GM18870 (cell line): Measurements from ENCODE around the gene NOL9.

Experiments
- ATAC-seq: cut with Tn5 transposase; IDR thresholded peaks from one replicate; pipeline ENCODE4 v1.9.1; 2021; ENCODE audit warnings: moderate library complexity; ENCODE audit not compliant: unreplicated experiment

The NOL9 gene

GRCh38 chr1:6491081-6491449, 63.2 kb downstream of the NOL9 start:
- ATAC-seq: no peak

DNA sequence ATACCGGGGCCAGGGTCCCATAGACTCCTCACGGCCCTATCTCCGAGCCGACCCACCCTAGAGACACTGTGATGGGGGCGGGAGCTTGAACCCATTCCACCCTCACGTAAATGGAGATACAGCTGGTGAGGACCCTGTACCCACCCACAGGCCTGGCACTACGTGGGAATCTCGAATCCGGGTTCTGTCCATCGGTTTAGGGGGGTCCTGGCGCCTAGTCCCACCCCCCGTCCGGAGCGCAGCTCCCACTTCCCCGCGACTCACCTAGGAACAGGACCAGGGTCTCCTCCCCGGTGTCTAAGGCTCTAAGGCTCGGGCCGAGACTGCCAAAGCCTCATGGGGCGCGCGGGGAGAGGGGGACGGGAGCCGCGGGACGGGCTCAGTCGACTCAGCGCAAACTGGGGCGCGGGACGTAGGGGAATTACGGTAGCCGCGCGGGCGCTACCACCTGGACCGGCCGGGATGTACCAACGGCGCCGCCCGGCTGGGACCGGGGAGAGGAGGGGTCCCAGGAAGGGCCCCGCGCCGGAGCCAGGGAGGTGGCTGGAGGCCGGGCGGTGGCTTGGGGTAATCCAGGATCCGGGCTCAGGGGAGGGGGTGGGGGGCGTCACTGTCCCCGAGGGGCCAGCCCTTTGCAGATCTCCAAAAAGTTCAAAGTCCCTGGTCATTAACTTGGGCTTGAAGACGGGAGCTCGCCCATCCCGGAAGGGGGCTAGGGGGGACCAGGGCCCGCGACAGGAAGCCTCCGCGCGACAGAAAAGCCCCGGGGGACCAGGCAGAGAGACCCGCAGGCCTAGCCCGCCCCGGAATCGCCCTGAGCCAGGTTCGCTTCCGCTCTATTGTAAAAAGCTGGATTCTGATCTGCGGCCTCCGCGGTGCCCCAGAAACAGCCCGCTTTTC, 63.9 kb downstream of the NOL9 start:
- ATAC-seq: no peak

GRCh38 chr1:6489799-6490180, 64.5 kb downstream of the NOL9 start:
- ATAC-seq: no peak

DNA sequence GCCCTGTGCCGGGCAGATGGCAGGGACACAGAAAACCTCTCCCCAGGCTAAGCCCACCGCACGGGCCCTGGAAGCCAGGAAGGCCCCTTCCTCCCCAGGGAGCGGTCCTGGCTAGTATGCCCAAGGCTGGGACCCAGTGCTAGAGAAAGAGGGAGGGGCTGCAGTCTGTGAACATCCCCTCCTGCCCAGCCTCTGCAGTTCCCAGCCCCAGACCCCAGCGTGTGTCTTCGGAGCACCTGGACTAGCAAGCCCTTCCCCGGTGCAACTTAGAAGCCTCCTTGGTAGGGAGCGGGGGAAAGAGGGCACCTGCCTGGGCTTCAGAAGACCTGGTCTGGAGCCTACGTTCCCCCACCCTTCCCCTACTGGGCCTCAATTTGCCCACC, 64.9 kb downstream of the NOL9 start:
- no peak for ATAC-seq

DNA sequence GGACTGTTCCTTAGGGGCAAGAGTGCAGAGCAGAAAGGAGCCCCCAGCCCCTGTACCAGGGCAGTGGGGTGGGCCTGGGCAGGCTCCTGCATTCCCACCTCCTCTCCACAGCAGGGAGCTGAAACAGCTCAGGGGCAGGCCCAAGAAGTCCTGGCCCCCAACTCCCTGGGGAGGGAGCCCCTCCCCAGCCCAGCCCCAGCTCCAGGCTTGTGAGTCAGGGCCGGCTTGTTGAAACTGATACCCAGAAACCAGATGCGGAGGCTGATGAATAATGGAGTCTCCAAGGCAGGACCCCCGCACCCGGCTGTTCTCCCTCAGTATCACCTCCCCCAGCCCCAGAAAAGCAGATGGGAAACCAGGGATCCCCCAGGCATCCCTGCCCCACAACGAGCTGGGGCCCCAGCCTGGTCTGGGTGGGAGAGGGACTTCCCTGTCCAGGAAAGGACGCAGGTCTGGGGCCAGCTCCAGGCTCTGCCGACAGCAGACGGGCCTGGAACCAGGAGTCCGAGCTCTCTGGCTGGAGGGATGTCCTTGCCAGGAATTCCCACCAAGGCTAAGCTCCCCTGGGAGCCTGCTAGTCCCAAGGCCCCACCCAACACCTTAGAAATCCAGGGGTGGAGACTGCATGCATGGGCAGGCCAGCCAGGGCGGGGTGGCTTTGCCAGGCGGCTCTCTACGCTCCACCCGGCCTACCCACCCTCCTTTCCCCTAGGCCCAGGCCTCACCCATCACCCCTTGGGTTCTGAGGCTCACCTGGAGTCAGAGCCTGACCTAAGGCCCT, 65.5 kb downstream of the NOL9 start:
- ATAC-seq: no peak

DNA sequence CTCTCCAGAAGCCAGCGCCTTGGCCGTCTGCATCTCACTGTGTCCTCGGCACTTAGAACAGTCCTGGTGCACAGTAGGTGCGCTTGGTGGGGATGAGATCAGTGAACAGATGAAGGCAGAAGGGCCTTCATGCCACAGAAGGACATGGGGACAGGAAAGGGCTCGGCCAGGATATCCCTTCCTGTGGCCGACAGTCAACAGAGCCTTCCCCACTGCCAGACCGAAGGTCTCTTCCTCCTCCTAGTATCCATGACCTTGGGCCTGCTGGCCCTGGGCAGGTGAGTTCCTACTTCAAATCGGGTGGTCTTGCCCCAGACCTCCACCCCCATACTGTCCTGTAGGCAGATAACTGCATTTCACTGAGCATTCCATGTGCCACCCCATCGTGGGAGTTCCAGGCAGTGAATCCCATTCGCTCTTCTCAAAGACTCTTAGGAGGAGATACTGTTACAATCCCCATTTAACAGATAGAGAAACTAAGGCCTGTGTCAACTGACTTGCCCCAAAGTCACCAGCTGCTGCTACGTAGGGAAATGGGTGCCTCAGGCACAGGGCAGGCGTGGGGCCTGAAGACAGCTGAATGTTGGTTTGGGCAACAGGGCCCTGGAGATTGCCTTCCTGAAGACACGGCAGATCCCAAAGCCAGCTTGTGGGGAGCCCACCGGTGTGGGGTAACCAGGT, 66.4 kb downstream of the NOL9 start:
- ATAC-seq: no peak

DNA sequence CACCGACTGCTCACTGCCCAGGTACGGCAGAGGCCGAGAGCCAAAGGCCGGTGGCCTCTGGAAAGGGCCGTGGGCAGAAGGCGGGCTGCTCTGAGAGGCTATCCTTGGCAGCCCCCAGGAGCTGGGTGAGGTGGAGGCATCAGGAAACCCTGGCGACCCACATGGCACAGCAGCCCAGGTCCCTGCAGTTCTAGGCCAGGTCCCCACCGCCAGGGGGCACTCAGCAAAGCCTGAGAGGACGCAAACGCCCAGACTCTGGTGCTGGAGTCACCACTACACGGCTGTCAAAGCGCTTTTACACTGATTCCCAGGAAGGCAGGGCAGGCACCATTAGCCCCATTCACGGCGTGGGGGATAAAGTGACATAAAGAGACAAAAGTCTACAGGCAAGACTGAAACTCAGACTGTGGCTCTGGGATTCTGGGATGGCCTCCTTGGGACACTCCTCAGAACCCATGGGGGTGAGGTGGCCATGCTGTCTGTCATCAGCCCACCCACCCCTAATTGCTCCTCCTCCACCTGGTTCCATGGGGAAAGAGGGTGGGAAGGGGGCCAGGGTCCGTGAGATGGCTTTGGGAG, 67.8 kb downstream of the NOL9 start:
- ATAC-seq: no peak

DNA sequence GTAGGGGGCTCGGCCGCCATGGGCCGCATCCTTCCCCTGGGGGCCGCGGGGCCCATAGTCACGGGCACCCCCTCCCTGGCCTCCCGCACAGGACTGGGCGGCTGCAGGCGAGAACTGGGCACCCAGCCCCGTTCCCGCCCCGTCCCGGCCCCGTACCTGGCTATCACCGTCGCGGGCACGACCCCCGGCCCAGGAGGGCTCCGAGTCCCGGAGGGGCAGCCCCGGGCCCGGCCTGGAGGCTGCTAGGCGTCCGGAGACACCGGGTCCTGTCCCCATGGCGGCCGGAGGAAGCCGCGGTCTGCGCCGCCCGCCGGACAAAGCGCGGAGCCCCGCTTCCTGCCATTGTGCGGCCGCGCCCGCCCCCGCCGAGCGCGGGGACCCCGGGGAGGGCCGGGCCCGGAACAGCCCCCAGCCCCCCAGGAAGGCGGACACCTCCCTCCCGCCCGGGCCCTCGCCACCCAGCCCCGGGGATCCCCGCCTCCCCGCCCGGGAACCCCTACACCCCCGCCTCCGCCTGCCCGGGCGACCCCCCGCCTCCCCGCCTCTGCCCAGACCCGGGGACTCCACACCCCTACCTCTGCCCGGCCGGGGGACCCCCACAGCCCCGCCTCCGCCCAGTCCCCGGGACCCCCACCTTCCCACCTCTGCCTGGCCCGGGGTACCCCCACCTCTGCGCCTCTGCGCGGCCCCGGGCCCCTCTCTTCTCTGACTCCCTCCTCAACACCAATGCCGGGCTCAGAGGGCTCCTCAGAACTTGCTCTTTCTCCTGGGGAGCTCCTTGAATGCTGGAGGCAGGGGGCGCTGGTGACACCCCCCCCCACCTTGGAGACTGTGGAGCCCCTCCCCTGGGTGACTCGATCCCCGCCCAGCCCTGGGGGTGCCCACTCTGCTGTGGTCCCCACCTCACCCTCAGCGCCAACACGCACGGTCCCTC, 68.9 kb downstream of the NOL9 start:
- no peak for ATAC-seq

- no peak for ATAC-seq
Observed at GRCh38 chr1:6484826-6485167, 69.5 kb downstream of the NOL9 start.

- no peak for ATAC-seq
Observed at GRCh38 chr1:6483761-6484117, 70.6 kb downstream of the NOL9 start.

GRCh38 chr1:6483017-6483760, 71.1 kb downstream of the NOL9 start:
- no peak for ATAC-seq

DNA sequence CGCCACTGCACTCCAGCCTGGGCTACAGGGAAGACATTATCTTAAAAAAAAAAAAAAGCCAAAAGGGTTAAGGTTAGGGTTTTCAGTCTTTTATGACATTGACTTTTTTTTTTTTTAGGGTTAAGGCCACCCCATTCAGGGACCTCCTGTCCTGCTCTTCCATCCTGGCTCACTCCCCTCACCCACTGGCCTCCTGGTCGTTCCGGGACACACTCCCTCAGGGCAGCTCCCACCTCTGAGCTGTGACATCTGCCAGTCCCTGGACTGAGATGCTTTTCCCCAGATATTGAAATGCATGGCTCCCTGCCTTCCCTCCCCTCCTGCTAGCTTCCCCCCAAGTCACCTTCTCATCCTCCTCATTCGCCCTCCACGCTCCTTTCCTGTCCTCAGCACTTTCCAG, 72.5 kb downstream of the NOL9 start:
- no peak for ATAC-seq

GRCh38 chr1:6477039-6477820, 77.1 kb downstream of the NOL9 start:
- no peak for ATAC-seq

DNA sequence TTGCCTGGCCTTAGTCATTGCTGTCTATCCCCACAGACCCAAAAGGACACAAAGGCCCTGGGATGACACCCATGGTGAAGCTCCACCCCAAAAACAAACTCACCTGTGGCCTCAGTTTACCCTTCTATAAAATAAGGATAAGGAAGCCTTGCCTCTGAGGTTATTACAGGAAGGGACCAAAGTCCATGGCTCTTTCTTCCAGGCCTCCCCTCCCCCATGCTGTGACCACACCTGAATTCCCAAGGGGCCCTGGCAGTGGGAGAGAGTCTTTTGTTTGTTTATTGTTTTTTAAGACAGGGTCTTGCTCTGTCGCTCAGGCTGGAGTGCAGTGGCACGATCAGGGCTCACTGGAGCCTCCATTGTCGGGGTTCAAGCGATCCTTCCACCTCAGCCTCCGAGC, 77.8 kb downstream of the NOL9 start:
- no peak for ATAC-seq

DNA sequence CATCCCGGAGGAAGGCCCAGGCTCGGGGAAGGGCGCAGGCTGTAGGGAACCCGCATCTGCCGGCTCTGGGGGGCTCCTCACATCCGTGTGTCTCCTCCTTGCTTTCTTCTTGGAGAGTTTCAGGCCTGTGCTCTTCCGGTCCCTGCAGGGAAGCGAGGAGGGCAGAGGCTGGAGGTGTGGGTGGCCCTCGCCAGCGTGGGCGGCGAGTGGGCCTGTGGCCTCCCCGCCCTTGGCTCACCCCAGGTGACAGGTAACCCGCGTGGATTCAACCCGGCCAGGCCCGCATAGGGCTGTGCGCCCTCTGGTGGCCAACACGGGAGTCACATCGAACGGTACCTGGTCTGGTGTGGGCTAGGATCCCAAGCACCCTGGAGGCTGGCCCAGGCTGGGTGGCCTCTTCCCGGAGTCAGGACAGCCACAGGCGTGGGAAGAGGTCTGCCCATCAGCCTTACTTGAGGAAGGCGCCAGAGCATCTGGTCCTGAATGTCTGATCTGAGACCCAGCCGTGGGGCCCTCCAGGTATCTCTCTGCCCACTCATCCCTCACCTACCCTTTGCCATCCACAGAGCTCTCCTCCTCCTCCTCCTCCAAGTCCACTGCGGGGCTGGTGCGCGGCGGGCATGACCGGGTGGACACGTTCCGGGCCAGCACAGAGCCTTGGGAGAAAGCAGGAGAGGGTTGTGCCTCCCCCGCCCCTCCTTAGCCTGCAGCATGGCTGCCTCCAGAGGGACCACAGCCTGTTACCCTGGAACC, 78.8 kb downstream of the NOL9 start:
- no peak for ATAC-seq

DNA sequence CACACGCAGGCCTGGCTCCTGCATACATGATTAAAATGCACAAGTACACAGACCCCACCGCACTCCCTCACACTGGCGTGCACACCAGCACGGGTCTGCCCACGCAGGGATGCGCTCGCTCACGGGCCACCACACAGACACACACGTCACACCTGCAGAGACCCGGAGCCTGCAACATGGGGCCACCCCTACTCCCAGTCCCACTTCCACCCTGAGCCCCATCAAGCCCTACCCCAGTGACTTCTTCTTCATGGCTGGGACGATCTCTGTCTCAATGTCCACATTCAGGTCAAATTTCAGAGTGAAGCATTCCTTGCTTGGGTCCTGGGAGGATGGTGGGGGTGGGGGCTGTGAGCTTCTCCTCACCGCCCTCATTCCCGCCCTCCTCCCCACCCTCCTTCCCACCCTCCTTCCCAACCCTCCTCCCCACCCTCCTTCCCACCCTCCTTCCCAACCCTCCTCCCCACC, 79.5 kb downstream of the NOL9 start:
- no peak for ATAC-seq

DNA sequence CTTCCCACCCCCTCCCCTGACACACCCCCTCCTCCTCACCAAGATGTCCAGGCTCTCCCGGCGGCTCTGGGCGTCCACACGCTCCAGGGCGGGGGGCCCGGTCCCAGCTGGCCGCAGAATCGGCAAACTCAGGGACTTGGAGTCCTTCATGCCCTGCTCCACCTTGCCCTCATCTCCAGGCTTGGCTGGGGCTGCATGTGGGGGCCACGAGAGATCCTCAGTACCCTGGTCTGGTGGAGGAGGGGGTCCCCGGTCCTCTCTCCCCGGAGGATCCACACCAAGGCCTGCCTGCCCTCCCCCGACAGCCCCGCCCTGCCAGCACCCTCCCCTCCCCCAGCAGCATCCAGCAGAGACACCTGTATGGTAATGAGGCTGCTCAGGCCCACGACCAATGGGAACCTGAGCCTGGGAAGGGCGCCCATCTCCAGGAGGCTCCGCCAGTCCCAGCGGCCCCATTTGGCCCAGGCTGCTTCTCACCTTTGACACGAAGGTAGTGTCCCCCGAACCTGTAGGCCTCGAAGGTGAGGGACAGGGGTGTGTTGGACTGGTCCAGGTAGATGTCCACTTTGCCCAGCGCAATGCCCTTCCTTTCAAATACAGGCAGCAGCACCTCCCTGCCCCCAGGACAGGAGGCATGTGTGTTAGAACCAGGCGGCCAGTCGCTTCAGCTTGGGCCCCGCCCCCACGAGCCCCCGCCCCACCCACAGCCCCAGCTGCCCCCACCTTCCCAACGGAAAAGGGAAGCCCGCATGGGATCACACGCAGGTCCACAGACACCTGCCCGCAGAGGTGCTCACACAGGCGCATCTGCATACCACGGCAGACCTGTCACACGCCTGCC, 80.1 kb downstream of the NOL9 start:
- no peak for ATAC-seq
